GM12891 (cell line): ENCODE results near the gene MAZ.
"Not testable (repeated sequence)": the region's sequence is repeated elsewhere in the genome, so short reads cannot be mapped to it uniquely, and the experiment has no call there.

Experiments
- DNase-seq: peaks from one replicate; pipeline ENCODE4 v3.0.0; 2011; ENCODE audit warnings: low spot score; ENCODE audit not compliant: insufficient read length
- FAIRE-seq: peaks from 2 replicates; lab custom pipeline; 2011; peaks lifted over from hg19 to GRCh38; lab: Jason Lieb, UNC
- PAX5 ChIP-seq: IDR thresholded peaks from 2 replicates; pipeline ENCODE4 v1.6.1; 2011; ENCODE audit warnings: low read length, moderate library complexity, mild to moderate bottlenecking; ENCODE audit not compliant: insufficient read depth, severe bottlenecking
- POLR2A ChIP-seq: IDR thresholded peaks from 2 replicates; pipeline ENCODE4 v1.6.1; 2011; ENCODE audit warnings: low read depth, low read length, control low read depth
- POLR2AphosphoS5 ChIP-seq: IDR thresholded peaks from 2 replicates; pipeline ENCODE4 v1.6.1; 2011; ENCODE audit warnings: low read depth, low read length, control low read depth
- POU2F2 ChIP-seq: IDR thresholded peaks from 2 replicates; pipeline ENCODE4 v1.6.1; 2011; ENCODE audit warnings: low read depth, mild to moderate bottlenecking, control low read depth, low read length, moderate library complexity
- SPI1 ChIP-seq: IDR thresholded peaks from 2 replicates; pipeline ENCODE4 v1.6.1; 2011; ENCODE audit warnings: low read depth, low read length, control low read depth
- TAF1 ChIP-seq: IDR thresholded peaks from 2 replicates; pipeline ENCODE4 v1.6.1; 2011; ENCODE audit warnings: low read depth, low read length, control low read depth

Gene MAZ

DNA sequence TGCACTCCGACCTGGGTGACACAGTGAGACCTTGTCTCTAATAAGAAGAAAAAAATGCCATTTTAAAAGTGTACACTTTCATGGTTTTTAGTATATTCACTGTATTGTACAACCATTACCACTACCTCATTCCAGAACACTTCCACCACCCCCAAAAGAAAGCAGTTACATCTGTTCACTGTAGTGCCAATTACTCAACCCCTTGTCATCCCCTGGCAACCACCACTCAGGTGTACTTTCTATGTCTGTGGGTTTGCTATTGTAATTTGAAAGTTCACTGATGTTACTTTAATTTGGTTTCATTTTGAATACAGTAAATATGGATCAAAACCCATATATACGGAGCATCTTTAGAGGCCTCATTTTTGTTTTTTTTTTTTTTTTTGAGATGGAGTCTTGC is 22.2 kb upstream of the MAZ start:
- no peak for DNase-seq
- TF ChIP-seq POU2F2 (no peak), POLR2AphosphoS5 (no peak), POLR2A (no peak), TAF1 (no peak)
- FAIRE-seq, result no peak

DNA sequence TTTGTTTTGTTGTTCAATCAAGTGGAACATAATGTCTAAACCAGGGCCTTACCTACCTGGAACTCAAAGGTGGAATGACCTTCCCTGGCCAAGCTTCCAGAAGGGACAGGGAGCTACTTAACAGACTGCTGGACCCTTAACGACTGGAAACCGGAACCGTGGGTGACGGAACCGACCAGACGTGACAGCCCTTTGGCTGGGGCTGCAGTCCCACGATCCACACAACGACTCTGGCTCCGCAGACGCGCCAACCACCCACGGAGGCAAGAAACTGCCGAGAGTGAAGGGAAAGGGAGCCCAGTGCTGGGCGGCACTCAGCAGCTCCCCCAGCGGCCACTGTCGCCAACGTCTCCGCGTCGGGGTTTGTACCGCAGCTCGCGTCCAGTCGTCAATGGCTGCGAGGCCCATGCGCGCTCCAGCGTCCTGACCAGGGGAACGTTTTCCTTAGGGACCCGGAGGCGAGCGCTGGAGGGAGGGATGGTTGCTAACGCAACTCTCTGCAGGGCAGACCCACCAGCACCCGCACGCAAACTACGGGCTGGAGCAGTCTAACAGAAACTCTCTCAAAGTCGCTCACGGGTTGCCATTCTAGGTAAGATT is 21.3 kb upstream of the MAZ start:
- DNase-seq, result peak; percentile 72
- no peak for TF ChIP-seq PAX5
- no peak for TF ChIP-seq POLR2A
- no peak for TF ChIP-seq POU2F2
- TF ChIP-seq TAF1, result no peak
- no peak for TF ChIP-seq POLR2AphosphoS5
- no peak for TF ChIP-seq SPI1
- peak; percentile 84 for FAIRE-seq

DNA sequence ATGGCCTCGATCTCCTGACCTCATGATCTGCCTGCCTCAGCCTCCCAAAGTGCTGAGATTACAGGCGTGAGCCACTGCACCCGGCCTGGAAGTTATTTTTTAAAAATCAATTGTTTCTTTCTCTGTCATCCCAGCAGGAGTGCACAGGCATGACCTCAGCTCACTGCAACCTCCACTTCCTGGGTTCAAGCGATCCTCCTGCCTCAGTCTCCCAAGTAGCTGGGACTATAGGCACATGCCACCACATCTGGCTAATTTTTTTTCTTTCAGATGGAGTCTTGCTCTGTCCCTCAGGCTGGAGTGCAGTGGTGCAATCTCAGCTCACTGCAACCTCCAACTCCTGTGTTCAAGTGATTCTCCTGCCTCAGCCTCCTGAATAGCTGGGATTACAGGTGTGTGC is 19.2 kb upstream of the MAZ start:
- not testable (repeated sequence) for DNase-seq, FAIRE-seq

DNA sequence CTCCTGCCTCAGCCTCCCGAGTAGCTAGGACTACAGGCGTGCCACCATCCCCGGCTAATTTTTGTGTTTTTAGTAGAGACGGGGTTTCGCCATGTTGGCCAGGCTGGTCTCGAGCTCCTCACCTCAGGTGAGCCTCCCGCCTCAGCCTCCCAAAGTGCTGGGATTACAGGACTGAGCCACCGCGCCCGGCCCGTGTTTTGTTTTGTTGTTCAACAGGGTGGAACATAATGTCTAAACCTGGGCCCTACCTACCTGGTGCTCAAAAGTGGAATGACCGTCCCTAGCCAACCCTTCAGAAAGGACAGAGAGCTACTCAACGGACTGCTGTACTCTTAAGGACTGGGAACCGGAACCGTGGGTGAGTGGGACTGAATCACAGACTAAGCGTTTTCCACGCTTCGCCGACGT is 16.6 kb upstream of the MAZ start:
- TF ChIP-seq PAX5, result no peak
- no peak for TF ChIP-seq POLR2A
- no peak for TF ChIP-seq TAF1
- no peak for TF ChIP-seq POLR2AphosphoS5
- no peak for TF ChIP-seq SPI1
- no peak for TF ChIP-seq POU2F2
- DNase-seq (no peak), FAIRE-seq (peak; percentile 5)

DNA sequence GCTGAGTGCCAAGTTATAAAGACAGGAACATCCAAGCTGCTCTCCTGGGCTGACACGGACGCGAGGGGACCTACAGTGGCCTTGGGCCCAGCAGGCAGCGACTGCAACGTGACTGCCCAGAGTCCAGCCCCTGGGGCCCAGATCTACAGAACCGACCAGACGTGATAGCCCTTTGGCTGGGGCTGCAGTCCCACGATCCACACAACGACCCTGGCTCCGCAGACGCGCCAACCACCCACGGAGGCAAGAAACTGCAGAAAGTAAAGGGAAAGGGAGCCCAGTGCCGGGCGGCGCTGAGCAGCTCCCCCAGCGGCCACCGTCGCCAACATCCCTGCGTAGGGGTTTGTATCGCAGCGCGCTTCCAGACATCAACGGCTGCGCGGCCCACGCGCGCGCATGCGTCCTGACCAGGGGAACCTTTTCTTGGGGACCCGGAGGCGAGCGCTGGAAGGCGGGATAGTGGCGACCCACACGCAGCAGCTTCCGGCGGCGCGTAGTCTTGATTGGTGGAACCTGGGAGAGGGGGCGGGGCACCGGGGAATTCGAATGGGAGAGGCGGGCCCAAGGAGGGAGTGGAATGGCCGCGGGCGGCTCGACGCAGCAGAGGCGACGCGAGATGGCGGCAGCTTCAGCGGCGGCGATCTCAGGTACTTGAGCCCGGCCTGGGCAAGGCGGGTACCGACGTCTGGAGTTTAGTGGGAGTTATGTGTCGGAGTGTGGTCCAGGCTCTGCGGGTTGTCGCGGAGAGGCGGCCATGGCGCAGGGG is 16.0 kb upstream of the MAZ start, which contains the start of gene KIF22:
Gene KIF22, plus strand, starts transcription at position 569 of the 766 bp plus-strand sequence. Its CDS starts 9 bp downstream, at position 578.
- DNase-seq (peak; percentile 99), FAIRE-seq (peak; percentile 93)
- no peak for TF ChIP-seq SPI1
- TF ChIP-seq POLR2A, result peak; percentile 76
- peak; percentile 81 for TF ChIP-seq POLR2AphosphoS5
- no peak for TF ChIP-seq PAX5
- TF ChIP-seq TAF1, result peak; percentile 57; the same call in 1 of the 2 replicates
- no peak for TF ChIP-seq POU2F2

DNA sequence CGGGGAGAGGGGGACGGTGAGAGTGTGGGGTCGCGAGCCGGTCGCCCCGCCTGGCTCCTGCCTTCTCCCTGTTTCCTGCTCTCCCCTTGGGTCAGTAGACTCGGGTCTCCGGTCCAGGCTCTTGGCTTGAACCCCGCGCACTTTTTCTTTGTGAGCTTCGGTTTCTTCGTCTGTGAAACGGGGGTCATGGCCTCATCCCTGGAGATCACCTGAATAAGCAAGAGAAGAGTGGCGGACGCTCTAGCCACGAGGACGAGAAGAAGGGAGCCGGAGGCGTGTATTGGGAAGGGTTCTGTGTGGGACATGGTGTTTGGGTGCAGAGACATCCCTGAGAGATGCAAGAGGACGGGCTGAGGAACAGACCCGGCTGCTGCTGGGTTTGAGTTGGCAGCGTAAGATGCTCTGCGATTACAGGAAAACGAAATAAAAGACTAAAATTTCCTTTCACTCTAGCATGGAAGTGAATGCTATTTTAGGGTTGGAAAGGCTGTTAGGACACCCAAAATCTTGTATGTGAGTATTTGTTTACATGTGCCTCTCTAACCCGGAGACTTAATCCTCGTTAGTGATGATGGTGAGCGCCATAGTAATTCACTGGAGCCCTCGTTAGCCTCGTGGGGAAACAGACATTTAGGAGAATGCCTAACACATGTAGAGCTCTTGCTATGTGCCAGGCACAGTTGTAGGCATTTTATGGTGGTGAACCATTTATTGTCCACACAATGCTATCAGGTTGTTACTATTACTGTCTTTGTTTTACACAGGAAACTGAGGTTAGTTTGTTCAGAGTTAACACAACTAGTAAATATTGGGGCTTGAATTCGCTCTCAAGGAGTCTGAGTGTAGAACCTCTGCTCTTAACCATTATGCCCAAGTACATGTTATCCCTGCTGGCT is 15.1 kb upstream of the MAZ start:
- DNase-seq (no peak), FAIRE-seq (no peak)
- TF ChIP-seq POLR2A (no peak), SPI1 (no peak), PAX5 (no peak), POLR2AphosphoS5 (no peak), POU2F2 (no peak), TAF1 (no peak)

DNA sequence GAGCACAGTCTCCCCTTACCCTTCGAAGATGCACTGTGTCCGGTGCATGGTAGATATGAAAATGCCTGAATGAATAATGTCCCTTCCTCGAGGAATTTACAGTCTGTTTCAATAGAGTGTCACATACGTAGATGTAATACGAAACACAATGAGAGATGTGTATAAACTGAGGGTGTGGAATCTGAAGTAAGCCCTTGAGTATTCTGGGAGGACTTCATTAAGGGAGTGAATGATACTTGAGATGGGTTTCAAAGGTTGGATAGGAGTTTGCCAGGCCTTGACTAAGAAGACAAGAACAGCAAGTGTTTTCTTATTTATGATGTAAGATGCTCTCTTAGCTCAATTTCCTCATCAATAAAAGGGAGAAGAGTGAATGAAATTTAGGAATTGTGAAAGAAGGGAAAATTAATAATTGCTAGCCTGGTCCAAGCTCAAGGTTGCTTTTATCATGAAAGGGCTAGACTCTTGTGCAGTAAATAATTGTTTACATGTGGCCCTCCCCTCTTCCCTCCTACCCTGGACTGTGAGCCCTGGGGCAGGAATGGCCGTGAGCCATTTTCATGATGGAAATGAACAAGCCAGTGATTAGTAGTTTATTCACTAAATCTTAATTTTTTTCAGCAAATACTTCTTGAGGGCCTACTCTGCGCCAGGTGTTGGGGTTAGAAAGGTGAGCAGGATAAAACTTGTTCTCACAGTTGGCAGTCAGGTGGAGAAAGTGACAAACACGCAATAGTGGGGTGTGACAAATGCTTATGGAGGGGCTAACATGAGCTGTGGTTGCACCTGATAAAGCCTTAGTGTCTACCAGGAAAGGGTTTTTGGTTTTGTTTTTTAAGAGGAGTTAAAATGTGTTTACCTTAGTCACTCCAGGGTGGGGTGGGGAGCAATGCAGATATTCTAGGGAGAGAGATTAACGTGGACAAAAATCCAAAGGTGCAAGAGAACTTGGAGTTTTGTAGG is 14.2 kb upstream of the MAZ start:
- FAIRE-seq (no peak), DNase-seq (no peak)
- TF ChIP-seq TAF1 (no peak), POU2F2 (no peak), POLR2AphosphoS5 (no peak), POLR2A (no peak), PAX5 (no peak), SPI1 (no peak)

DNA sequence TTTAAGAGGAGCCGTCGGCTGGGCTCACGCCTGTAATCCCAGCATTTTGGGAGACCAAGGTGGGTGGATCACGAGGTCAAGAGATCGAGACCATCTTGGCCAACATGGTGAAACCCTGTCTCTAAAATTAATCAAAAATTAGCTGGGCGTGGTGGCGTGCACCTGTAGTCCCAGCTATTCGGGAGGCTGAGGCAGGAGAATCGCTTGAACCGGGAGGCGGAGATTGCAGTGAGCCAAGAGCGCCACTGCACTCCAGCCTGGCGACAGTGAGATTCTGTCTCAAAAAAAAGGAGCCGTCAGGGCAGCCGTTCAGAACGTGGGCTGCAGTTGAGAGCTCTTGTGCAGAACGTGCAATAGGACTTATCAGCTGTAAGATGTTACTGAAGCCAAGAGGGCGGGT is 13.2 kb upstream of the MAZ start:
- not testable (repeated sequence) for FAIRE-seq

DNA sequence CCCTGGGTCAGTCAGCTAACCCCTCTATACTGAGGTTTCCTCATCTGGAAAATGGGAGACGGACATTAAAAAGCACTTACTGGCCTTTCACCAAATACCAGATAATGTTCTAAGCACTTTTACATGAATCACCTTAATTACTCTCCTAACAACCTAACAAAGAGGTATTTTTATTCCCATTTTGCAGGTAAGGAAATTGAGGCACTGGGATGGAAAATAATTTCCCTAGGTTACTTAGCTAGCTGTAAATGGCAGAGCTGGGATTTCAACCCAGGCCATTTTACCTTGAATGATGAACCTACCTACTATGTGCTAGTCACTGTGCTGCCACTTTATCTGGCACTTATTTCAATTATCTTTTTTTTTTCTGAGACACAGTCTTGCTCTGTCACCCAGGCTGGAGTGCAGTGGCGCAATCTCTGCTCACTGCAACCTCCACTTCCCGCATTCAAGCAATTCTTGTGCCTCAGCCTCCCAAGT is 12.1 kb upstream of the MAZ start:
- no peak for DNase-seq
- FAIRE-seq, result no peak
- TF ChIP-seq POU2F2, result no peak
- TF ChIP-seq POLR2A, result no peak
- TF ChIP-seq SPI1, result no peak
- TF ChIP-seq POLR2AphosphoS5, result no peak
- TF ChIP-seq TAF1, result no peak
- no peak for TF ChIP-seq PAX5

More for the DNA sequence above, 13.2 kb upstream of the MAZ start:
- DNase-seq, result not testable (repeated sequence)
